GM21717 (cell line): ENCODE measurements around the gene ZRANB2.

Experiments used
- ATAC-seq: cut with Tn5 transposase; IDR thresholded peaks from one replicate; pipeline ENCODE4 v1.9.1; 2021; ENCODE audit warnings: mild to moderate bottlenecking, moderate library complexity; ENCODE audit not compliant: unreplicated experiment

ZRANB2 gene

GRCh38 chr1:71080739-71081696 lies at the start of gene ZRANB2:
Gene ZRANB2 (minus strand): TSS chr1:71081035. CDS start chr1:71080995, 40 bp downstream.
- ATAC-seq, result peak; percentile 100

GRCh38 chr1:71128060-71128459 lies 47.2 kb upstream of the ZRANB2 start:
- ATAC-seq, result no peak

- ATAC-seq, result no peak
Measured at GRCh38 chr1:71118086-71118485, 37.3 kb upstream of the ZRANB2 start.

GRCh38 chr1:71116729-71117128 lies 35.9 kb upstream of the ZRANB2 start:
- ATAC-seq, result no peak

GRCh38 chr1:71106658-71107322 lies 26.0 kb upstream of the ZRANB2 start:
- no peak for ATAC-seq

GRCh38 chr1:71104417-71104816 lies 23.6 kb upstream of the ZRANB2 start:
- no peak for ATAC-seq

- ATAC-seq, result no peak
Measured at GRCh38 chr1:71101839-71102376, 21.1 kb upstream of the ZRANB2 start.

GRCh38 chr1:71097428-71097827 lies 16.6 kb upstream of the ZRANB2 start:
- no peak for ATAC-seq

- no peak for ATAC-seq
Measured at GRCh38 chr1:71094913-71095312, 14.1 kb upstream of the ZRANB2 start.

- no peak for ATAC-seq
Measured at GRCh38 chr1:71093938-71094337, 13.1 kb upstream of the ZRANB2 start.

- no peak for ATAC-seq
Measured at GRCh38 chr1:71089536-71090270, 8.9 kb upstream of the ZRANB2 start.

- no peak for ATAC-seq
Measured at GRCh38 chr1:71088645-71089287, 7.9 kb upstream of the ZRANB2 start.

GRCh38 chr1:71087713-71088112 lies 6.9 kb upstream of the ZRANB2 start:
- no peak for ATAC-seq

GRCh38 chr1:71087060-71087459 lies 6.2 kb upstream of the ZRANB2 start:
- ATAC-seq, result no peak

- ATAC-seq, result no peak
Measured at GRCh38 chr1:71086331-71086730, 5.5 kb upstream of the ZRANB2 start.

GRCh38 chr1:71083271-71083670 lies 2.4 kb upstream of the ZRANB2 start:
- no peak for ATAC-seq

GRCh38 chr1:71081697-71082080 lies 854 bp upstream of the ZRANB2 start:
- no peak for ATAC-seq

GRCh38 chr1:71080230-71080738 lies 551 bp downstream of the ZRANB2 start:
- peak; percentile 20 for ATAC-seq

- no peak for ATAC-seq
Measured at GRCh38 chr1:71074681-71075080, 6.2 kb downstream of the ZRANB2 start.

- no peak for ATAC-seq
Measured at GRCh38 chr1:71072273-71072672, 8.6 kb downstream of the ZRANB2 start.
